ENCODE measurements around the gene ANKRD16.
A peak's percentile ranks its signal among the peaks of the same experiment; 100 is the strongest.

Gene ANKRD16

DNA sequence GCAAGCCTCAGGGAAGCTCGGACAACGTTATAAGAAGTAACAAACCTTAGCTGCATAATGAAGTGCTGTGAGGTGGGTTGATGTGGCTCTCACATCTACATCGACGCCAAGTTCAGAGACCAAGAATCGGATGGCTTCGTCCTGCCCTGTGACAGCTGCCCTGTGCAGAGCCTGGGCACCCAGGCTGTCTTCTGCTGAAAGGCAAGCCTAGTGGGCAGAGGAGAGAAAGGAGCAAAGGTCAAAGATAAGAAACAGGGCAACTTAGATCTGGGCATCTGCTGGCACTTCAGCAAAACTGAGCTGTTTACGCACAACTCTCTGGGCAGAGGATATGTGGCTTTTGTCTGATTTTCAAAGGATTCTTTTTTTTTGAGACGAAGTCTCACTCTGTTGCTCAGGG is 6.7 kb downstream of the ANKRD16 start:
- no peak for TF ChIP-seq ZFP3 (CRISPR knock-in tag; IDR thresholded peaks at IDR 0.05)
- no peak for TF ChIP-seq TCF4 (CRISPR knock-in tag; IDR thresholded peaks at IDR 0.05; ENCODE audit: borderline replicate concordance)
- TF ChIP-seq, protein P1, sequence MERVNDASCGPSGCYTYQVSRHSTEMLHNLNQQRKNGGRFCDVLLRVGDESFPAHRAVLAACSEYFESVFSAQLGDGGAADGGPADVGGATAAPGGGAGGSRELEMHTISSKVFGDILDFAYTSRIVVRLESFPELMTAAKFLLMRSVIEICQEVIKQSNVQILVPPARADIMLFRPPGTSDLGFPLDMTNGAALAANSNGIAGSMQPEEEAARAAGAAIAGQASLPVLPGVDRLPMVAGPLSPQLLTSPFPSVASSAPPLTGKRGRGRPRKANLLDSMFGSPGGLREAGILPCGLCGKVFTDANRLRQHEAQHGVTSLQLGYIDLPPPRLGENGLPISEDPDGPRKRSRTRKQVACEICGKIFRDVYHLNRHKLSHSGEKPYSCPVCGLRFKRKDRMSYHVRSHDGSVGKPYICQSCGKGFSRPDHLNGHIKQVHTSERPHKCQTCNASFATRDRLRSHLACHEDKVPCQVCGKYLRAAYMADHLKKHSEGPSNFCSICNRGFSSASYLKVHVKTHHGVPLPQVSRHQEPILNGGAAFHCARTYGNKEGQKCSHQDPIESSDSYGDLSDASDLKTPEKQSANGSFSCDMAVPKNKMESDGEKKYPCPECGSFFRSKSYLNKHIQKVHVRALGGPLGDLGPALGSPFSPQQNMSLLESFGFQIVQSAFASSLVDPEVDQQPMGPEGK (CRISPR knock-in tag; IDR thresholded peaks at IDR 0.05; ENCODE audit: borderline replicate concordance) = no peak
- TF ChIP-seq BACH2 (CRISPR knock-in tag; IDR thresholded peaks at IDR 0.05; ENCODE audit: borderline replicate concordance) = no peak
- TF ChIP-seq, protein P2, sequence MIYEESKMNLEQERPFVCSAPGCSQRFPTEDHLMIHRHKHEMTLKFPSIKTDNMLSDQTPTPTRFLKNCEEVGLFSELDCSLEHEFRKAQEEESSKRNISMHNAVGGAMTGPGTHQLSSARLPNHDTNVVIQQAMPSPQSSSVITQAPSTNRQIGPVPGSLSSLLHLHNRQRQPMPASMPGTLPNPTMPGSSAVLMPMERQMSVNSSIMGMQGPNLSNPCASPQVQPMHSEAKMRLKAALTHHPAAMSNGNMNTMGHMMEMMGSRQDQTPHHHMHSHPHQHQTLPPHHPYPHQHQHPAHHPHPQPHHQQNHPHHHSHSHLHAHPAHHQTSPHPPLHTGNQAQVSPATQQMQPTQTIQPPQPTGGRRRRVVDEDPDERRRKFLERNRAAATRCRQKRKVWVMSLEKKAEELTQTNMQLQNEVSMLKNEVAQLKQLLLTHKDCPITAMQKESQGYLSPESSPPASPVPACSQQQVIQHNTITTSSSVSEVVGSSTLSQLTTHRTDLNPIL (CRISPR knock-in tag; IDR thresholded peaks at IDR 0.05; ENCODE audit: low read depth) = no peak
- no peak for TF ChIP-seq ZNF565 (CRISPR knock-in tag; conservative IDR thresholded peaks at IDR 0.05; ENCODE audit: low read depth)
- TF ChIP-seq, protein P3, sequence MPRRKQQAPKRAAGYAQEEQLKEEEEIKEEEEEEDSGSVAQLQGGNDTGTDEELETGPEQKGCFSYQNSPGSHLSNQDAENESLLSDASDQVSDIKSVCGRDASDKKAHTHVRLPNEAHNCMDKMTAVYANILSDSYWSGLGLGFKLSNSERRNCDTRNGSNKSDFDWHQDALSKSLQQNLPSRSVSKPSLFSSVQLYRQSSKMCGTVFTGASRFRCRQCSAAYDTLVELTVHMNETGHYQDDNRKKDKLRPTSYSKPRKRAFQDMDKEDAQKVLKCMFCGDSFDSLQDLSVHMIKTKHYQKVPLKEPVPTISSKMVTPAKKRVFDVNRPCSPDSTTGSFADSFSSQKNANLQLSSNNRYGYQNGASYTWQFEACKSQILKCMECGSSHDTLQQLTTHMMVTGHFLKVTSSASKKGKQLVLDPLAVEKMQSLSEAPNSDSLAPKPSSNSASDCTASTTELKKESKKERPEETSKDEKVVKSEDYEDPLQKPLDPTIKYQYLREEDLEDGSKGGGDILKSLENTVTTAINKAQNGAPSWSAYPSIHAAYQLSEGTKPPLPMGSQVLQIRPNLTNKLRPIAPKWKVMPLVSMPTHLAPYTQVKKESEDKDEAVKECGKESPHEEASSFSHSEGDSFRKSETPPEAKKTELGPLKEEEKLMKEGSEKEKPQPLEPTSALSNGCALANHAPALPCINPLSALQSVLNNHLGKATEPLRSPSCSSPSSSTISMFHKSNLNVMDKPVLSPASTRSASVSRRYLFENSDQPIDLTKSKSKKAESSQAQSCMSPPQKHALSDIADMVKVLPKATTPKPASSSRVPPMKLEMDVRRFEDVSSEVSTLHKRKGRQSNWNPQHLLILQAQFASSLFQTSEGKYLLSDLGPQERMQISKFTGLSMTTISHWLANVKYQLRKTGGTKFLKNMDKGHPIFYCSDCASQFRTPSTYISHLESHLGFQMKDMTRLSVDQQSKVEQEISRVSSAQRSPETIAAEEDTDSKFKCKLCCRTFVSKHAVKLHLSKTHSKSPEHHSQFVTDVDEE (CRISPR knock-in tag; IDR thresholded peaks at IDR 0.05) = no peak
- TF ChIP-seq ZNF70 (CRISPR knock-in tag; IDR thresholded peaks at IDR 0.05) = no peak
- TF ChIP-seq ESRRG (CRISPR knock-in tag; IDR thresholded peaks at IDR 0.05) = no peak
- no peak for ATAC-seq

DNA sequence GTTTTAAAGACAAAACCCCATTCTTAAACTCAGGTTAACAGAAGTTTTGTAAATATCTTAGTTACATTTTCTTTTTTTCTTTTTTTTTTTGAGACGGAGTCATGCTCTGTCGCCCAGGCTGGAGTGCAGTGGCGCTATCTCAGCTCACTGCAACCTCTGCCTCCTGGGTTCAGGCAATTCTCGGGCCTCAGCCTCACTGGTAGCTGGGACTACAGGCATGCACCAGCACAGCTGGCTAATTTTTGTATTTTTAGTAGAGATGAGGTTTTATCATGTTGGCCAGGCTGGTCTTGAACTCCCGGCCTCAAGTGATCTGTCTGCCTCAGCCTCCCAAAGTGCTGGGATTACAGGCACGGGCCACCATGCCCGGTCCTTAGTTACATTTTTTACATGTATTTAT is 12.7 kb downstream of the ANKRD16 start:
- peak; percentile 6; the same call in 2 of the 3 replicates for ATAC-seq

DNA sequence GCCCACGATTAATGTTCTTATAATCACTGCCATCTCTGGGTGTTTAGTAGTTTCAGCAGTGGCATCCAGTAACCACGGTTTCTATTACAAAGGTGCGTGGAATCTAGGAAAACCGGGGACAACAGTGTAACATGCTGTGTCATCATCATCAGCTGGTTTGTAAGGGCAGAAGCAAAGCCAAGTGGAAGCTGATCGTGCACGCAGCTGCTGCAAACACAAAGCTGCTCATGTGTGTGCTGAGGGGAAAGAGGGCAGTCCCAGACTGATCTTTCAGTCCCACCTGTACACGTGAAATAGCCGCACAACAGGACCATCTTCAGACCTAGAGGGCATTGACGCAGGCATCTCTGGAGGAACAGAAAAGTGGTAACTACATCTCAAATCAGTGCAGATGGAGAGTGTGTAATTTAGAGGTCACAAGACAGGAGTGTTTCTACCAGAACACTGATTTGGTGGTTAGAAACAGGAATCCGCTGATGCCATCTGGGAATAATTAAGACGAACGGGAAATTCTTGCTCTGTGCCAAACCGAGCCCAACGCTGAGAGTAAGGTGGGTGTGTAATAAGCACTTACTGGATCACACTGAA is 13.4 kb downstream of the ANKRD16 start:
- ATAC-seq = peak; percentile 86
- TF ChIP-seq, protein P4, sequence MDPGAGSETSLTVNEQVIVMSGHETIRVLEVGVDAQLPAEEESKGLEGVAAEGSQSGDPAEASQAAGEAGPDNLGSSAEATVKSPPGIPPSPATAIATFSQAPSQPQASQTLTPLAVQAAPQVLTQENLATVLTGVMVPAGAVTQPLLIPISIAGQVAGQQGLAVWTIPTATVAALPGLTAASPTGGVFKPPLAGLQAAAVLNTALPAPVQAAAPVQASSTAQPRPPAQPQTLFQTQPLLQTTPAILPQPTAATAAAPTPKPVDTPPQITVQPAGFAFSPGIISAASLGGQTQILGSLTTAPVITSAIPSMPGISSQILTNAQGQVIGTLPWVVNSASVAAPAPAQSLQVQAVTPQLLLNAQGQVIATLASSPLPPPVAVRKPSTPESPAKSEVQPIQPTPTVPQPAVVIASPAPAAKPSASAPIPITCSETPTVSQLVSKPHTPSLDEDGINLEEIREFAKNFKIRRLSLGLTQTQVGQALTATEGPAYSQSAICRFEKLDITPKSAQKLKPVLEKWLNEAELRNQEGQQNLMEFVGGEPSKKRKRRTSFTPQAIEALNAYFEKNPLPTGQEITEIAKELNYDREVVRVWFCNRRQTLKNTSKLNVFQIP (CRISPR knock-in tag; IDR thresholded peaks at IDR 0.05; ENCODE audit: borderline replicate concordance, low read depth) = no peak
- no peak for TF ChIP-seq ISL1 (CRISPR knock-in tag; IDR thresholded peaks at IDR 0.05)
- no peak for TF ChIP-seq ZC3H10 (CRISPR knock-in tag; IDR thresholded peaks at IDR 0.05)
- peak; percentile 87 for TF ChIP-seq TCF4 (CRISPR knock-in tag; IDR thresholded peaks at IDR 0.05; ENCODE audit: borderline replicate concordance)
- TF ChIP-seq ARNTL (CRISPR knock-in tag; IDR thresholded peaks at IDR 0.05; ENCODE audit: borderline replicate concordance, low read depth) = no peak
- TF ChIP-seq RARB (CRISPR knock-in tag; IDR thresholded peaks at IDR 0.05) = no peak
- no peak for TF ChIP-seq PPARA (CRISPR knock-in tag; IDR thresholded peaks at IDR 0.05; ENCODE audit: borderline replicate concordance)
- TF ChIP-seq TOX (CRISPR knock-in tag; IDR thresholded peaks at IDR 0.05; ENCODE audit: borderline replicate concordance) = no peak
- no peak for TF ChIP-seq ZFP30 (CRISPR knock-in tag; IDR thresholded peaks at IDR 0.05)
- no peak for TF ChIP-seq SNAI2 (CRISPR knock-in tag; IDR thresholded peaks at IDR 0.05)
- no peak for TF ChIP-seq ZFP3 (CRISPR knock-in tag; IDR thresholded peaks at IDR 0.05)
- no peak for TF ChIP-seq ZNF8 (CRISPR knock-in tag; IDR thresholded peaks at IDR 0.05)
- TF ChIP-seq, protein P3 (CRISPR knock-in tag; IDR thresholded peaks at IDR 0.05) = 0 out of 2 replicates have a peak, but pooled peaks have one; percentile 55
- TF ChIP-seq CSDC2 (CRISPR knock-in tag; IDR thresholded peaks at IDR 0.05) = no peak
- no peak for TF ChIP-seq ESRRG (CRISPR knock-in tag; IDR thresholded peaks at IDR 0.05)

Data from SK-N-SH treated with all-trans-retinoic acid at 6 μM for 48 hours (cell line).